Measurements from ENCODE around the gene MYO5A.

The MYO5A gene

GRCh38 chr15:52329150-52329549 lies 199.5 kb downstream of the MYO5A start:
- DNase-seq (ENCODE audit: low read depth), result no peak

- no peak for DNase-seq (ENCODE audit: low read depth)
Measured at GRCh38 chr15:52328680-52329079, 200.0 kb downstream of the MYO5A start.

- DNase-seq (ENCODE audit: low read depth), result no peak
Measured at GRCh38 chr15:52326756-52327155, 201.9 kb downstream of the MYO5A start.

- DNase-seq (ENCODE audit: low read depth), result no peak
Measured at GRCh38 chr15:52324109-52324508, 204.6 kb downstream of the MYO5A start.

GRCh38 chr15:52318729-52319500 lies 209.8 kb downstream of the MYO5A start:
- DNase-seq (ENCODE audit: low read depth), result no peak

- no peak for DNase-seq (ENCODE audit: low read depth)
Measured at GRCh38 chr15:52317688-52318087, 211.0 kb downstream of the MYO5A start.

GRCh38 chr15:52317022-52317421 lies 211.7 kb downstream of the MYO5A start:
- DNase-seq (ENCODE audit: low read depth), result no peak

- no peak for DNase-seq (ENCODE audit: low read depth)
Measured at GRCh38 chr15:52309154-52309548, 219.5 kb downstream of the MYO5A start.

GRCh38 chr15:52308446-52309153 lies 220.1 kb downstream of the MYO5A start:
- no peak for DNase-seq (ENCODE audit: low read depth)

GRCh38 chr15:52307847-52308246 lies 220.8 kb downstream of the MYO5A start:
- no peak for DNase-seq (ENCODE audit: low read depth)

- DNase-seq (ENCODE audit: low read depth), result no peak
Measured at GRCh38 chr15:52306270-52306669, 222.4 kb downstream of the MYO5A start.

- DNase-seq (ENCODE audit: low read depth), result no peak
Measured at GRCh38 chr15:52303093-52303772, 225.4 kb downstream of the MYO5A start.

GRCh38 chr15:52301265-52301847 lies 227.3 kb downstream of the MYO5A start:
- DNase-seq (ENCODE audit: low read depth), result no peak

- no peak for DNase-seq (ENCODE audit: low read depth)
Measured at GRCh38 chr15:52295421-52296001, 233.2 kb downstream of the MYO5A start, which contains the start of gene MYO5C. TSS of gene MYO5C (minus strand) at chr15:52295804. CDS start at chr15:52295636, 168 bp downstream.

- DNase-seq (ENCODE audit: low read depth), result no peak
Measured at GRCh38 chr15:52294881-52295420, 233.7 kb downstream of the MYO5A start.

- DNase-seq (ENCODE audit: low read depth), result no peak
Measured at GRCh38 chr15:52292780-52293392, 235.8 kb downstream of the MYO5A start.

- DNase-seq (ENCODE audit: low read depth), result no peak
Measured at GRCh38 chr15:52291204-52291603, 237.5 kb downstream of the MYO5A start.

GRCh38 chr15:52290800-52291199 lies 237.9 kb downstream of the MYO5A start:
- DNase-seq (ENCODE audit: low read depth), result no peak

- DNase-seq (ENCODE audit: low read depth), result no peak
Measured at GRCh38 chr15:52290329-52290728, 238.4 kb downstream of the MYO5A start.

- no peak for DNase-seq (ENCODE audit: low read depth)
Measured at GRCh38 chr15:52289629-52290081, 239.0 kb downstream of the MYO5A start.

- no peak for DNase-seq (ENCODE audit: low read depth)
Measured at GRCh38 chr15:52288986-52289385, 239.7 kb downstream of the MYO5A start.
